ENCODE results near the gene CACNA1E. TPM values are rescaled to one million over a fixed set of nuclear protein-coding genes. Genes with fewer than 3 reads are reported as not detected.

Gene CACNA1E
- total RNA-seq, 4 donors from 2014 or later = 0.47 to 0.83 TPM; not detected in 2

DNA sequence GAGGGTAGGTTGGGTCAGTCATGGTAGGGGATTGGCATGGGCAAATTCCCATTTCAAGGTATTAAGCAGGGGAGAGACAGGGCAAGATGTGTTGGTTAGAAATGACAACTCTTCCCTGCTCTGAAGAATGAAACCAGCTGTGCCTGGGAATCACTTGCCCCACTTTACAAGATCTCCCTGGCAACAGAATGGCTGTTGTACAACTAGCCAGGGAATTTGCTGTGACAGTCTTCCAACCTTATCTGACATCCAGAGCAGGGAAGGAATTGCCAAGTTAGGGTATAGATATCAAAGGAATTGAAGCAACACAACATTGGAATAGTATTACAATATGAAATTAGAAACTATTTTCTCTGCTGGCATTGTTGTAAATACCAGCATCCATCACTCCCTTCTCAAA is 154.7 kb downstream of the CACNA1E start:
- H3K9me3 ChIP-seq = no peaks in the 10 kb centered on the region
- H3K27me3 ChIP-seq = no peaks in the 10 kb centered on the region
- no peaks in the 10 kb centered on the region for H3K4me1 ChIP-seq
- no peaks in the 10 kb centered on the region for H3K36me3 ChIP-seq
- no peak overlapping the region for H3K27ac ChIP-seq
- no peak for DNase-seq
- H3K4me3 ChIP-seq = no peak overlapping the region
- no peak for TF ChIP-seq POLR2A (IDR thresholded peaks at IDR 0.05)
- TF ChIP-seq, protein P1, sequence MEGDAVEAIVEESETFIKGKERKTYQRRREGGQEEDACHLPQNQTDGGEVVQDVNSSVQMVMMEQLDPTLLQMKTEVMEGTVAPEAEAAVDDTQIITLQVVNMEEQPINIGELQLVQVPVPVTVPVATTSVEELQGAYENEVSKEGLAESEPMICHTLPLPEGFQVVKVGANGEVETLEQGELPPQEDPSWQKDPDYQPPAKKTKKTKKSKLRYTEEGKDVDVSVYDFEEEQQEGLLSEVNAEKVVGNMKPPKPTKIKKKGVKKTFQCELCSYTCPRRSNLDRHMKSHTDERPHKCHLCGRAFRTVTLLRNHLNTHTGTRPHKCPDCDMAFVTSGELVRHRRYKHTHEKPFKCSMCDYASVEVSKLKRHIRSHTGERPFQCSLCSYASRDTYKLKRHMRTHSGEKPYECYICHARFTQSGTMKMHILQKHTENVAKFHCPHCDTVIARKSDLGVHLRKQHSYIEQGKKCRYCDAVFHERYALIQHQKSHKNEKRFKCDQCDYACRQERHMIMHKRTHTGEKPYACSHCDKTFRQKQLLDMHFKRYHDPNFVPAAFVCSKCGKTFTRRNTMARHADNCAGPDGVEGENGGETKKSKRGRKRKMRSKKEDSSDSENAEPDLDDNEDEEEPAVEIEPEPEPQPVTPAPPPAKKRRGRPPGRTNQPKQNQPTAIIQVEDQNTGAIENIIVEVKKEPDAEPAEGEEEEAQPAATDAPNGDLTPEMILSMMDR (IDR thresholded peaks at IDR 0.05) = no peak

DNA sequence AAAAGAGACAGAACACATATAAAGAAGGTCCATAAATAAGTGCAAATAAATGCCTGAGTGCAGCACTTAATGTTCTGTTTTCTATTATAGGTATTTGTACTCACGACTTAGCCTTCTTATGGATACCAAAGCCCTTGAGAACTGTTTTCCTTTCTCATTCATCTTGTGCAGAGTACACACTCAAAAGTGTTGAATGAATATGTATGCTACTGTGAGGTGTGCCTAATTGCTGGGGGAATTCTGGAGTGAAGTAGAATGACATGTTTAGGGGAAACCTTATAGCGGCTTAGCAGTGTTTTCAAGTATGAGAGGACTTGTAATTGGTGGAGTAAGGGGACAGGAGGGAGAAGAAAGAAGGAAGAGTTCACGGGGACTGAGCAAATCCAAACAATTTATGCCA is 157.6 kb downstream of the CACNA1E start:
- Histone ChIP-seq H3K36me3 (no peaks in the 10 kb centered on the region), H3K27me3 (no peaks in the 10 kb centered on the region), H3K9me3 (no peaks in the 10 kb centered on the region), H3K4me3 (no peak overlapping the region), H3K4me1 (no peaks in the 10 kb centered on the region), H3K27ac (no peak overlapping the region)
- DNase-seq = no peak
- no peak for TF ChIP-seq POLR2A (IDR thresholded peaks at IDR 0.05)
- TF ChIP-seq, protein P1 (IDR thresholded peaks at IDR 0.05) = no peak

DNA sequence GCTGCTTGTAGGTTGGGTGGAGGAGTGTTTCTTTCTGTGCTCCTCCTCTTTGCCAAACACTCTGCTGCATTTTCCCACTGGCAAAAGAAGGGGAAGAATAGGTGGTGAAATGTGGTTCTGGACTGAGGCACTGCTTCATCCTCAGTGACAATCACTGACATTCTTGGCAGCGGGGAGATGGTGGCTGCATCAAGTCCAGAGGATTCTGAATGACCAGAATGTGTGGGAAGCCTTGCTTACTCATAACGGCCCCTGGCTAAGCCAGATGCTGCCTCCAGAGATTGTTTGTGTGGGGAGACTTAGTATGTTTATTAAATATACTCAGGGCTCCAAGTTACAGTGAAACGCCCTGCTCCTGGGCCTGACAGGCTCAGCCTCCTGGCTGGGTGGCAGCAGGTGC is 160.3 kb downstream of the CACNA1E start:
- Histone ChIP-seq H3K9me3 (no peaks in the 10 kb centered on the region), H3K27ac (no peak overlapping the region), H3K36me3 (no peaks in the 10 kb centered on the region), H3K4me1 (peaks cover 0 to 6% (median 0%) of the 10 kb centered on the region in 4 donors), H3K27me3 (no peaks in the 10 kb centered on the region), H3K4me3 (no peak overlapping the region)
- DNase-seq = no peak
- no peak for TF ChIP-seq POLR2A (IDR thresholded peaks at IDR 0.05)
- TF ChIP-seq, protein P1 (IDR thresholded peaks at IDR 0.05) = no peak

DNA sequence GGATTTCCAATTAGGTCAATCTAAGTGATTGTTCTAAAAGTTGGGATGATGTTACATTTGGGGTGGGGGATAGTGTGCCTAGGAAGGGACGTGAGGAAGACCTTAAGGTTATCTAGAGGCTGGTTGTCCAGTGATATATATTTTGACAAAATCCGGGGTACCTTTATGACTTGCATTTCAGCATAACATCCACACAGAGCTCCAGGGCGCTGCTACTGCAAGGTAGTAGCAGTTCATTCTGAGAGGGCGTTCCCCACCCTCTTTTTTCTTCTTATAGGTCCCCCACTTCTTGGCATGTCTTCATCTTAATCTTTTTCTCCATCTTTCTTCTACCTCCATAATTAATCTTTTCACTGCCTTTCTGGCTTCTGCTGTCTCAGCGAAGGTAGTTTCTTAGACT is 161.9 kb downstream of the CACNA1E start:
- Histone ChIP-seq H3K27ac (no peak overlapping the region), H3K4me3 (no peak overlapping the region), H3K4me1 (peaks cover 0 to 6% (median 0%) of the 10 kb centered on the region in 4 donors), H3K9me3 (no peaks in the 10 kb centered on the region), H3K36me3 (no peaks in the 10 kb centered on the region), H3K27me3 (no peaks in the 10 kb centered on the region)
- no peak for DNase-seq
- TF ChIP-seq, protein P1 (IDR thresholded peaks at IDR 0.05) = no peak
- TF ChIP-seq POLR2A (IDR thresholded peaks at IDR 0.05) = no peak

DNA sequence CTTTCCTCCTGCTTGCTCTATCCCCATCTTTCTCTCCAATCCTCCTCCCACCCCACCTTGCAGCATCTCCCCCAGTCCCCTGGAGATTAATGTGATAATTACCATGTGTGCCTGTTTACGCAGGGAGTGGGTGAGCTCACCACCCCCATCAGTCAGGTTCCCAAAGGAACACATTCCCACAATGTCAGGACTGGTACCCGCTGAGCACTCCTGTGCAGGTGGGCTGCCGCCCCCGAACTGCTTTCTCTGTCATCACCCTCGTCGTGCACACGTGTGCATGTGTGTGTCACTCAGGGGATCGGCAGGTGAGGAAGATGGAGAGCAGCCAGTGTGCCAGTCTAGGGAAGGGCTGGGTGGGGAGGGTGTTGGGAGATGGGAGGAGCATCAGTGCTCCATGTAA is 163.4 kb downstream of the CACNA1E start:
- Histone ChIP-seq H3K36me3 (no peaks in the 10 kb centered on the region), H3K9me3 (no peaks in the 10 kb centered on the region), H3K4me1 (peaks cover 0 to 6% (median 0%) of the 10 kb centered on the region in 4 donors), H3K27me3 (no peaks in the 10 kb centered on the region), H3K4me3 (no peak overlapping the region), H3K27ac (no peak overlapping the region)
- TF ChIP-seq, protein P1 (IDR thresholded peaks at IDR 0.05) = no peak
- no peak for TF ChIP-seq POLR2A (IDR thresholded peaks at IDR 0.05)
- no peak for DNase-seq

All from Peyer's patch (tissue), 4 donors.